NCI-H1092 treated with DMSO at 0.1 percent for 48 hours (cell line): ENCODE data around the gene CHCHD3.
"Not testable (repeated sequence)": the region's sequence is repeated elsewhere in the genome, so short reads cannot be mapped to it uniquely, and the experiment has no call there.

Source experiments
- DNase-seq: peaks from one replicate; lab custom pipeline; 2025; lab: John Stamatoyannopoulos, UW

CHCHD3 gene

GRCh38 chr7:133003052-133003910 is 78.6 kb downstream of the CHCHD3 start:
- DNase-seq = no peak

GRCh38 chr7:133001727-133002126 is 80.2 kb downstream of the CHCHD3 start:
- no peak for DNase-seq

- DNase-seq = no peak
Observed at GRCh38 chr7:132999845-133000244, 82.0 kb downstream of the CHCHD3 start.

- DNase-seq = no peak
Observed at GRCh38 chr7:132998763-132999162, 83.1 kb downstream of the CHCHD3 start.

- no peak for DNase-seq
Observed at GRCh38 chr7:132997505-132997904, 84.4 kb downstream of the CHCHD3 start.

GRCh38 chr7:132996581-132997242 is 85.2 kb downstream of the CHCHD3 start:
- DNase-seq = no peak

GRCh38 chr7:132993377-132994013 is 88.4 kb downstream of the CHCHD3 start:
- no peak for DNase-seq

- DNase-seq = no peak
Observed at GRCh38 chr7:132991615-132992587, 90.0 kb downstream of the CHCHD3 start.

- DNase-seq = no peak
Observed at GRCh38 chr7:132988117-132988516, 93.8 kb downstream of the CHCHD3 start.

GRCh38 chr7:132980402-132980801 is 101.5 kb downstream of the CHCHD3 start:
- DNase-seq = no peak

- no peak for DNase-seq
Observed at GRCh38 chr7:132979524-132979923, 102.4 kb downstream of the CHCHD3 start.

GRCh38 chr7:132977234-132977633 is 104.7 kb downstream of the CHCHD3 start:
- DNase-seq = no peak

- DNase-seq = no peak
Observed at GRCh38 chr7:132972745-132973144, 109.1 kb downstream of the CHCHD3 start.

- DNase-seq = no peak
Observed at GRCh38 chr7:132970257-132970656, 111.6 kb downstream of the CHCHD3 start.

- no peak for DNase-seq
Observed at GRCh38 chr7:132969520-132969919, 112.4 kb downstream of the CHCHD3 start.

GRCh38 chr7:132967470-132967848 is 114.4 kb downstream of the CHCHD3 start:
- not testable (repeated sequence) for DNase-seq

GRCh38 chr7:132966754-132967469 is 115.0 kb downstream of the CHCHD3 start:
- DNase-seq = no peak

- DNase-seq = no peak
Observed at GRCh38 chr7:132965951-132966350, 115.9 kb downstream of the CHCHD3 start.

- no peak for DNase-seq
Observed at GRCh38 chr7:132964876-132965275, 117.0 kb downstream of the CHCHD3 start.

- DNase-seq = no peak
Observed at GRCh38 chr7:132959891-132960290, 122.0 kb downstream of the CHCHD3 start.

- DNase-seq = no peak
Observed at GRCh38 chr7:132956556-132956955, 125.3 kb downstream of the CHCHD3 start.
